Stimulated activated CD4-positive, alpha-beta T cell treated with anti-CD3 and anti-CD28 coated beads, Interleukin-12 subunit alpha, Interleukin-12 subunit beta, amount 100 ng/mL, for 24 hours (primary cell): ENCODE data around the gene CA5A.
"Not testable (repeated sequence)": the region's sequence is repeated elsewhere in the genome, so short reads cannot be mapped to it uniquely, and the experiment has no call there.

ENCODE experiments used
- DNase-seq, 2 experiments: peaks; one replicate each; pipeline ENCODE4 v3.0.0-alpha.2; 2020; ENCODE audit warnings: low read depth in 2 of 2

CA5A gene

DNA sequence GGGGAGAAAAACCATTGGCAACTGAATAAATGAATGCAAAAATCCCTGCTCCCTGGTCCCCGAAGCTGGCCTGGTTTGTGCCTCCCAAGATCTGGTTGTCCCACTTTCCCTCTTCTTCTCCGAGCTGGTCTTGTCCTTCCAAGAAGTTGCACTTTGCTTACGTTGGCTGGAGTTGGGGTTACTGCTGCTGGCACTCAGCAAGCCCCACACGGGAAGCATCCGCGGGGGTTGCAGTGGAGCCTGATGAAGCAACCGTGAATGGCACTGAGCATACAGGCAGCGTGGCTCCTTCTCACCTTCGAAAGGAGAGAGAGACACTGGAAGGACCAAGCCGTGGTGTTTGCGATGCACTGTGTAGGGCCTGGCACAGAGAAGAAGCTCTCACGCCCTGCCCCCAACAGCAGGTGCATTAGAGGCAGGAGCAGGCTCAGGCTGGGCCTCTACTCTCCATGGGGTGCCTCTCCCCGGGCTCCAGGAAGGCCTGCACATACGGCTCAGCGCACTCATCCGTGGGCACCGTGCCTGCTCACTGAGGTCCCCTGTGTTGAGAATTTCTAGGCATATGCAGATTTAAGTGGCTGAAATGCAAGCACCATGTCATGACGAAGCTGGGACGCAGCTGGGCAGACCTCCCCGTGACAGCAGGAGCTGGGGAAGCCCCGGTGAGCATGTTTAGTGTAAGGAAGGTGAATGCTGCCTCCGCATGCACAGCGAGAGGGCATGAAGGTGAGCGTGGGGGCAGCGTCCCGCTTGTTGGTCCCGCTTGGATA, 12.1 kb downstream of the CA5A start:
- no peak for DNase-seq

DNA sequence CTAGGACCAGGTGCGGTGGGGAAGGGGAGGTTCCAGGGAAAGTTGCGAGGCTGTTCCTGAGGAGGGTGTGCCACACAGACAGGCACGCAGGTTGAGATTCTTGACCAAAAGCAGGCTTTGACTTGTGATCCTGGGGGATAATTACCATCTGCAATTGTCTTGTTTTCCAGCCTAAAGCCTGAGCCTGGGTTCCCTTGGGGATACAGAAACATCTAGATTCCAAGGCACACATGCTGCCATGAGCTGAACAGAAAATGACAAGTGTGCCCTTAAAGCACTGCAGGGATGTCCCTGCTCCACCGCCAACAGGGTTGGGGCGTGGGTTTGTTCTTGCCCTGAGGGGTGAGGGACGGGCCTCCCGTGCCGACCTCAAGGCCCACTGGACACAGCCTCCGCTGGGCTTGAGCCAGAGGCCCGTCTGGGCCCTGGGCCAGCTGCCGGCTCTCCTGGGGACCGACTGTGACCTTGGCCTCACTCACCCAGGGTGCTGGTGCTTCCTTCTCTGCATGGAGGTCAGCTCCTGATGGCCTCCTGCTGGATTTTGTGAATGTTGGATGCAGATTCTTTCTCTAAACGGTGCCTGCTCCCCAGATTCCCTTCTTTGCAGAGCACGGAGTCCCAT, 14.0 kb downstream of the CA5A start:
- no peak for DNase-seq

DNA sequence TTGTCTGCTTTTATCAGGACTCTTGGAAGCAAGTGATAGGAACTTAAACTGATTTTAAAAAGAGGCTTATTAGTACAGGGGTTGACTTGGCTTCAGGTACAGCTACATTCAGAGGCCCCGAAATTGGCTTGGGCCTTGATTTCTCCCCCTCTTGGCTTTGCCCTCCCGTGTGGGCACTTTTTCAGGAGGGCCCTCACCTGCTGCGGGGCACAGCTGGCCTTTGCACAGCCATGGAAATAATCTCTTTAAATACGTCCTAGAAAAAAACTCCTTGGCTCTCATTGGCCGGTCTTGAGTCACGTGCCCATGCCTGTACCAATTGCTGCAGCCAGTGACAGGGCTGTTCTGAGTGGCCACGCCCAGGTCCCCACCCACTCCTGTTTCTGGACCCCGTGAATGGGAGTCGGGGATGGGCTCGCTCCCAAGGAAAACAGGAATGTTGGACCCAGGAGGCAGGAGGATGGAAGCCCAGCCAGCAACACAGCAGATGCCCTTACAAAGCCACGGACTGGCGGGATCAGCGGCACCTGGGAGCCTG, 15.0 kb downstream of the CA5A start:
- DNase-seq = no peak

DNA sequence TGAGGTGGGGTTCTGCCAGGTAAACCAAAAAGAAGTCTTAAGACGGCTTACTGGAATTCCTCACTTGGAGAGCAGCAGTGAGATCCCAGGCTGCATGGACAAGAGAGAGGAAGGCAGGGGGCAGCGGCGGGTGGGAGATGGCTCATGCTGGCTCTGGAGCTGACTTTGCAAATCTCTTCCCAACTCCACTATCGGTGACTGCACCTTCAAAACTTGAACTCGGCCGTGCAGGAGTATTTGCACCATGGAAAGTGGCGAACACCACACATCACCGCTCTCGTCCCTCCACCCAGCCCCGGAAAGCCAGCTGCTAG, 16.7 kb downstream of the CA5A start:
- DNase-seq = no peak

DNA sequence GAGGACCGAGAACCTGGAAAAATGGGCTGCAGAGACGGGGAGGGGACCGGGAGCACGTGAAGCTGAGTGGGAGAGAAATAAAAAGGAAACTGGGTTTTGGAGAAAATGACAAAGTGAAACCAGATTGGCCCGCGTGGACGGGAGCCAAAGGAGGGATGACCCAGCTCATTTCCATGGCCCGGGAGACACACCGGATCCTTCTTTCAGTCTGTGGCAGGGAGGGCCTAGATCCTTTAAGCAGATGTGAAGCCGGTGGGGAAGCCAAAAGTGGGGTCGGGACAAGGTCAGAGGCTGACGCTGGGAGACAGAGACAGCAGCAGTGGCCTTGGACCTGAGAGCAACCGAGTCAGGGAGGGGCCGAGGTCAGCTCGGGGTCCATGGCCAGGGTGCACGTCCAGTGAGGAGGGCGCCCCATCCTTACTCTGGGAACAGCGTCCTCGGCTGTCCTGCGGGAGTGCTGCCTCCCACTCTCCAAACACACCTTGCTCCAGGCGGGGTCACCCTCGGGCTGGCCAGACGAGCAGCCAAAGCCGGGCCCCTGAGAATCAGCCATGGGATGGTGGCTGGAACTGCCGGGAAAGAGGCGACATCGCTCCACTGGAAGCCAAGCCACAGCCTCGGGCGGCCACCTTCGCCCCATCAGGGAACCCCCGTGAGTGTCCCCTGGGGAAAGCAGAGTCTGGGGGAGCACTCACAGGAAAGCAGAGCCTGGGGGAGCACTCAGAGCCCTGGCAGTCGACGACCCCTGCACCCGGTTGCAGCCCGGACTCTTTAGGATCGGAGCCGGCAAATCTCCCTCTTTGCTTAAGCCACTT, 17.3 kb downstream of the CA5A start:
- no peak for DNase-seq

DNA sequence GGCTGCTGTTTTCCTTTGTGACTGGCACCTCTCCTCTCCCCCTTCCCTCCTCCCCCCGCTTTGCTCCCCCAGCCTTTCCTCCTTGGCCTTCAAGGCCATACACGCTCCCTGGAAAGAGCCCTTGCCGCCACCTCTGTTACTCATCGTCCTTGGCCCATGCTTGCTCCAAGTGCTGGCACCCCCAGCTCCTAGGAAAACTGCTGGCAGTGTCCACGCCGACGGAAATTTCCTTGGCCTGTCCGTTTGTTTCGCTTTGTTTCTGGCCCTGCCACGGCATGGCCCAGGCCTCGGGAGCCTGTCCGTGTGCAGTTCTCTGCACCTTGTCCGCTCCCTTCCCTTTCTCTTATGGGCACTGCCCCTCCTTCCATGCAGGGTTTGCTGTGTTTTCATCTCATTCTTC, 18.0 kb downstream of the CA5A start:
- no peak for DNase-seq

DNA sequence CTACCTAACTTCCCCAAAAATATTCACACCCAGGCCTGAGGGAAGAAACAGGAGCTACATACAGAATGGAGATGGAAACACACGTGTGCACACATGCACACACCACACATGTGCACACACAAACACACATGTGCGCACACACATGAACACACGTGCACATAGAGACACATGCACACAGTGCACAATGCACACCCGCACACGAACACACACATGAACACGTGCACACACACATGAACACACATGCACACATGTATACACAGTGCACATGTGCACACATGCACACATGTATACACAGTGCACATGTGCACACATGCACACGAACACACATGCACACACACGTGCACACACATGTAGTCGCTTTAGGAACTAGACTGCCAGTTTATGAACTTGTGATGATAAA, 18.8 kb downstream of the CA5A start:
- no peak for DNase-seq

DNA sequence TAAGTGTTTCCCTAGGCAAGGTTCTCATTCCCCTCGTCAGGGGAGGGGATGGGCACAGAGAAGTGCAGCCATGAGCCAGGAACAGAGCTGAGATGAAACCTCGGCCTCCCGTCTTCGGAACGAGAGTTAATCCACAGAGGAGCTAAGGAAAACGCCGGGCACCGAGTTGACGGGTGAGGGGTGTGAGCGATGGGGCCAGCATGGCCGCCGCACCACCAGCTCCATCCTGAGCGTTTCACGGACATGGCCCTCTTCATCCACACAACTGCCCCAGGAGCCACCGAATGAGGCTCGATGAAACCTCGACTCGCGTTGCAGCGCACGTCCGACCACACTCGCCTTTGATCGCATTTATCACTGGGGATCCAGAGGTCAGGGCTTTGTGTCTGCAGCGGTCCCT, 21.5 kb downstream of the CA5A start:
- DNase-seq = no peak

DNA sequence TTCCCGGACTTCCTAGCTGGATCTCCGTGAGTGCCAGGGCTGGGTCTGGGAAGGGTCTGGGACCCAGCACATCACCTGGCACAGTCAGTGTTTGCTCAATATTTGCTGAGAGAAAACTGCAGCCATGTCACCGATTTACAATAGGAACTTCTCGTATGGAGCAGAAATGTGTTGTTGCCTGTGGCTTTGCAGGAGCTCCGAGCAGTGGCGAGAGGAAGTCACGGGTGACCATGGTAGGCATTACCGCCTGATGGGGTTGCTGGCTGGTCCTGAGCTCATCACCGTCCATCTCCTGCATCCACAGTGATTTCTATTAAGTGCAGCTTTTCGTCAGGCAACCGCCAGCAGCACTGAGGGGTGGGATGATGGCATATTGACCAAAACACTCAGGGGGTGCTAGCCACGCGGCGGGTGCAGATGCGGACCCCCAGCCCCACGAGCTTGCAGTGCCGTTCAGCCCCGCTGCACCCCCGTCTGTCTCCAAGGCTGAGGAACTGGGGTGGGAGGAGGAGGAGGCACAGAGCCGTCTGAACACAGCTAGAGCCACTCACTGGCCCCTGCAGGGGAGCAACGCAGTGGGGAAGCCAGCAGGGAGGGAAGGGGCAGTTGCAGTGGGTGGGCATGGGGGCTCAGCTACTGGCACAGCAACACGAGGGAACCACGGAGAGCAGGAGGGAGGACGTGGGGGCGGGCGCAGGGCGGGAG, 22.2 kb downstream of the CA5A start:
- DNase-seq = not testable (repeated sequence)

DNA sequence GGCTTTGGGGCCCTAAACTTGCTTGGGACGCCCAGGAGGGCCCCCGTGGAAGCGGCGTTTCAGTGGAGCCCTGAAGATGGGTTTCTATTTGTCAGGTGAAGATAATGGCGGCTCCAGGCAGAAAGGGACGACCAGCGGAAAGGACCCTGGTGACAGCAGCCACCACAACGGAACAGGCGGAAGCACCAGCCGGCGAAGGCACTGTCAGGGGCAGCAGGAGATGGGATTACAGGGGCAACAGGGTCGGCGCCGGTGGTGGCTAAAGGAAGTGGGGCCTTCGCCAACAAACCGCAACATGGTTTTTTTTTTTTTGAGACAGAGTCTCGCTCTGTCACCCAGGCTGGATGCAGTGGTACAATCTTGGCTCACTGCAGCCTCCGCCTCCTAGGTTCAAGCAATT, 23.6 kb downstream of the CA5A start:
- not testable (repeated sequence) for DNase-seq

DNA sequence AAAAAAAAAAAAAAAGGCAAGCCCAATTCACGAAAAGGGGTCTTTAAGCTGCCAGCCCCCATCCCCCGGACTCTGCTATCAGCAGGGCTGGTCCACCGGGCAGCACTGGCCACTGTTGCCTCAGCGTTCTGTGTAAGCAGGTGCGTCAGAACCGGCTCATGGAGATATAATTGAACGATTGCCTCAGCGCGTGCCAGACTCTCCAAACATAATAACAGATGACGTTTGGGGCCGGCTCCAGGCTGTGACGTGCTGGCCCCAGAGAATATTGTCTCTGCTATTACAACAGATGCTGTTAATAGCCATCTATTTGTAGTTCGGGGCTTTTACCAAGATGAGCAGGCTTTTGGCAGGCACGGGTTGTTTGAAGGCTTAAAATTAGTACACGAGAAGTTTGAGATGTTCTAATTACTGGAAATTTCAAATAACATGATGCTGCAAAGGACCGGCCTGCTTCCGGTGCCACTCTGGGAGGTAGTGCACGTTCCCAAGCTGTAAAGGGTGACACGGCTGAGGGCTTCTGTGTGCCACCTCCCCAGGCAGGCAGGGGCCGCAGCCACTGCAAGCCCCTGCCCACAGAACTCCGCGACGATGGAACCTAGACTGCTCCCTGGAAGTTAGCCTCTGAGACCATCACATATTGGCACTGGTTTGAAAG, 25.1 kb downstream of the CA5A start:
- not testable (repeated sequence) for DNase-seq

DNA sequence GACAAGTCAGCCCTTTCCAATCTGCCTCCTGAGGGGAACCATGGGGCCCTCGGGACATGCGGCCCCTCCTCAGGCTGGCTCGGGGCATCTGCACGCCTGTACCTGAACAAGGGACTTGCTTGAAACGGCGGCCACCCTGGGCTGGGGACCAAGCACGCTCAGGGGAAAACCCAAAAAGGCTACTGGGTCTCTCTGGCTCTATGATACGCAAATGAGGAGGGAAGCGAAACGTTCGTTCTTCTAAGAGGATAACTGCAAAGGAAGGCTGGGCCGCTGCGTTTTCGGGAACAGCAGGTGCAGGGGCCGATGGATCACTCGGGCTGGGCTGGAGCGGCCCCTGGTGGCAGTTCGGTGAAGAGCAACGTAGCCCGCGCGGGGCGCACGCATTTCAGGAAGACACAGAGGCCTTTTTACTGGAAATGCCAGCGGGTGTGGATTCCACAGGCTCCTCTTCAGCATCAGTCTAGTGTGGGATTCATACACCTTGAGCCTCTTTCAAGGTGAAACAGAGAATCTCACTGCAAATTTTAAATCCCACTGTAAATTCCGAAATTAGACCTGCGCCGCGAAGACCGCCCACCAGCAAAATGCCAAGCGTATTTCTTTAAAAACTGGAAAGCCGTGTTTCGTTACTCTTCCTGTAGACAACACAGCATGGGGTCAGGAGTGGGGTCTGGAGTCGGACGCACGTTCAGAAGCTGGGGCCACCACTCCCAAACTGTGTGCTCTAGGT, 27.0 kb downstream of the CA5A start:
- DNase-seq = peak; percentile 77 to 93

DNA sequence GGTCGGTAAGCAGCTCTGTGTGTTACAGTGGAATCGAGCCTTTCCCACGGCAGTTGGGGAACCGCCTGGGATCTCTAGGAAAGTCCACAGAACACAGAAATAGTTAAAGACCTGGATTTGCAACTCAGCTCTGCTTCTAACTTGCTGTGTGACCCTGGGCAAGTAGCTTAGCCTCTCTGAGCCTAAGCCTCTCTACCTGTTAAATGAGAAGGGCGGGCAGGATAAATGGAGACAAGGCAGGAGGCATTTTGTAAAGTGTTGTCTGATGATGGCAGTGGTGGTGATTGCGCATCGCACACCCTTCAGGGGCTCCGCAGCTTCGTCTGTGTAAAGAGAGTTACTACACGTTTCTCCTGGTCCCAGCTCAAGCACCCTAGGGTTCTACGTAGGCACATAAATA, 28.2 kb downstream of the CA5A start:
- not testable (repeated sequence) for DNase-seq

DNA sequence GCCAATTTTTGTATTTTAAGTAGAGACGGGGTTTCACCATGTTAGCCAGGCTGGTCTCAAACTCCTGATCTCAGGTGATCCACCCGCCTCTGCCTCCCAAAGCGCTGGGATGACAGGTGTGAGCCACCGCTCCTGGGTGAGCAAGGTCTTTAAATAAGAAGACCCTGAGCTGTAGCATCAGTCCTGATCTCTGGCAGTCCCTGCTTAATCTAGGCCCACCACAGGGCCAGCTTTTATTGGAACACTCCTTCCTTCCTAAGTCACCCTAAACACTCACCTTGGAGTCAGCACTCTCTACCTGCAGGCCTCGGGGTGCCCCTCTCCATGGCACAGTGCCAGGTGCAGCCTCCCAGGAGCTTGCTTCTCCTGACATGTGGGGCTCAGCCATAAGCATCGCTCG, 30.8 kb downstream of the CA5A start:
- not testable (repeated sequence) for DNase-seq

DNA sequence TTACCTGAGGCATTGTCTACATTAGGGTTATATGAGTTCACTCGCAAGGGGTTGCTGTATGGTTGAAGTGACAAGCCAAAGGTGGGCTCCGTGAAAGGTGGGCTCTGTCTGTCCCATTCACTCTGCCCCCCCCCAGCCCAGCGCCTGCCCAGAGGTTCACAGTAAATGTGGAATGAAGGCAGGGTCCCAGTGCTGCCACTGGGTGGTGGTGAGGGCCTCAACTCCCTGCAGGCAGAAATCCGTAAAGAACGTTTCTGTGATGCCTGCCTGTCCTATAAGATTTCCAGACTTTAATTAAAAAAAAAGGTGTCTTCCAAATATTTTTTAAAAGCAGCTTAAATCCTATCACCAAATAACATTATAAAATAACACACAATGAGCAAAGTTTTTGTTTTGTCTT, 31.4 kb downstream of the CA5A start:
- DNase-seq = not testable (repeated sequence)

DNA sequence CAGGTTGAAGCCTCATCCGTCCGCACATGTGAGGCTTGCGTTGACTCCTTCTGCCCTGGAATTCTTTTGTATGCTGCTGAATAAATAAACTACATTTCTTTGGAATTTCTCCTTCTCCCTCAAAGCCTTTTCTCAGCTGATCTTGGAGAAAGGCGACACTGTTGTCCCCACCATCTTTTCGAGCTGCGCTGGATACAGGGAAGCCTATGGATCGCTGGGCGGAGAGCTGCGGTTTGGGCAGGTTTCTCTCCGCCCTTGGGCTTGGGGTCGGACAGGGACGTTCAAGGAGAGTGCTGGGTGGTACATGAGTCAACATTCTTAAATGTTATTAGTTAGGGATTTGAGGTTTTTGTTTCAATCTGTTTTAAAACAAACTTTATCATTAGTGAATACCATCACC, 35.8 kb downstream of the CA5A start:
- not testable (repeated sequence) for DNase-seq

DNA sequence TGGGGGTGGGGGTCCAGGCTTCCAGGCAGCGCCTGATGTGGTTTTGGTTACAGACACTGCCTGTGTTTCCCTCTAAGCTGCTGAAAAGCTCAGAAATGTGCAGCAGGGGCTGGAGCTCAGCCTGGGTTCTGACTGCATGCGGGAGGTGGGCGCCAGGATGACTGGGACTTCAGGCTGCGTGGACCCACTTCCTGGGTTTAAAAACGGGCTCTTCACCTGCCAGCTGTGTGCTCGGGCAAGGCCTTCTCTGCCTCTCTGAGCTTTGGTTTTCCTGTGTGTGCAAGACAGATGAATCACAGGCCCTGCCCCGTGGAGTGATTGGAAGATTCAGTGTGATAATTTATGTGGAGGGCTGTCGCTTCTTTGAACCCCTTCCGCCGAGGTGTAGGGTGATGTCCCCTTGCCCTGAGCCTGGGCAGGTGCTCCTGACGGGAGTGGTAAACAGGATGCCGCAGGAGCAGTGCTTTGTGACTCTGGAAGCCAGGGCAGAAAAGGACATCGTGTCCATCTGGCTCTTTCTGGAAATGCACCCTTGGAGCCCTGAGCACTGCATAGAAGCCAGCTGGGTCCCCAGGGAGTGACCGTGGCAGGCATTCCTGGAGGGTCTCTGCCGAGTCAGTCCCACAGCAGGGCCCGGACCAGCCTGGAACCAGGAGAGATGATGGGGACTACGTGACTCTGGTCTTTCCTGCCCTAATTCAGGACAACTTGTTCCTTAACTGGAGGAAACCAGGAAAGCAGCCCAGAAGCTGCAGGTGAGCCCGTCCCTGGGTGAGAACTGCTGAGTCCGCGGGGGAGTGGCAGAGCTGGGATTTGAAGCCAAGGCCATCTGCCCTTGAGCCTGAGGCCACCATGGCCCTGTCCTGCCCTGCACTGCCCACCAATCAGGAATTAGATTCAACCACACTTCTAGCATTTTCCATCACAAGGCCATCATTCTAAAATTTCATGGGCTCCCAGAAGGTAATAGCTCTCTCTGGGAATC, 38.5 kb downstream of the CA5A start:
- peak; percentile 37 to 54 for DNase-seq

DNA sequence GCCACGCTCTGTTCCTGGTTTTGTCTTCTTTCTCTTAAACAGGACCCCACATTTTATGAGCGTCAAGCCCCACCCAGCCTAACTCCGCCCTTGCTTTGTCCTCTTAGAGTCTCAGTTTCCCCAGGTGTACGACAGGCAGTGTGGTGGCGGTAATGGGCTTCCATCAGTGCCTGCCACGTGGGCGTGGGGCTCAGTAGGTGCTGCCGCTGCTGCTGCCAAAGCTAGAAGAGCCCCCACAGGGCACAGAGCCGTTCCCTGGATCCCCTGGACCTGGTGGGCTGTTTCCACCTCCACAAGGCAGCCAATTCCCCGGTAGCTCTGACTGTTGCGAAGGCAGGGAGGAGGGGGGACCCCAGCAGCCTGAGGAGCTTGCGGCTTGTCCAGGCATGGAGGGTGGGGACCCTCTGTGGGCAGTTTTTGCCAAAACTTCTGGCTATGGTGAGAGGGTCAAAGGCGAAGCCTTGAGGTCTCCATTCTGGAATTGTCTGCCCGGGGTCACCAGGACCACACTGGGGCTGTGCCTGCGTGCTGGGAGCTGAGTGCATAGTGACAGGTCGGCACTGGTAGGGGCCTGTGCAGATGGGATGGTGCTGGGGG, 39.3 kb downstream of the CA5A start:
- not testable (repeated sequence) for DNase-seq
